CD4-positive, alpha-beta T cell treated with Interleukin-10 for 1 hour (primary cell): ENCODE data around the gene CDT1.
"Not testable (repeated sequence)": the region's sequence is repeated elsewhere in the genome, so short reads cannot be mapped to it uniquely, and the experiment has no call there.

Experiments
- DNase-seq: peaks from one replicate; pipeline ENCODE4 v3.0.0-alpha.2; 2020

CDT1 gene

GRCh38 chr16:88820385-88821025 lies 16.9 kb downstream of the CDT1 start:
- no peak for DNase-seq

- no peak for DNase-seq
These were observed 17.7 kb downstream of the CDT1 start for GRCh38 chr16:88821168-88821850.

- DNase-seq, result no peak
These were observed 18.9 kb downstream of the CDT1 start for GRCh38 chr16:88822281-88823040.

- not testable (repeated sequence) for DNase-seq
These were observed 20.1 kb downstream of the CDT1 start for GRCh38 chr16:88823646-88824045.

GRCh38 chr16:88824256-88825077 lies 20.9 kb downstream of the CDT1 start:
- no peak for DNase-seq

GRCh38 chr16:88825146-88825545 lies 21.6 kb downstream of the CDT1 start:
- DNase-seq, result no peak

- DNase-seq, result no peak
These were observed 22.7 kb downstream of the CDT1 start for GRCh38 chr16:88826070-88826840.

- no peak for DNase-seq
These were observed 24.1 kb downstream of the CDT1 start for GRCh38 chr16:88827727-88828126.

GRCh38 chr16:88828711-88829110 lies 25.1 kb downstream of the CDT1 start:
- DNase-seq, result no peak

- DNase-seq, result no peak
These were observed 26.7 kb downstream of the CDT1 start for GRCh38 chr16:88830258-88830657.

- no peak for DNase-seq
These were observed 27.2 kb downstream of the CDT1 start for GRCh38 chr16:88830783-88831182.

- no peak for DNase-seq
These were observed 28.2 kb downstream of the CDT1 start for GRCh38 chr16:88831838-88832237.

- DNase-seq, result no peak
These were observed 29.5 kb downstream of the CDT1 start for GRCh38 chr16:88833086-88833485.

GRCh38 chr16:88834670-88835069 lies 31.1 kb downstream of the CDT1 start:
- no peak for DNase-seq

GRCh38 chr16:88835383-88835782 lies 31.8 kb downstream of the CDT1 start:
- DNase-seq, result no peak

- DNase-seq, result no peak
These were observed 32.2 kb downstream of the CDT1 start for GRCh38 chr16:88835818-88836217.

- no peak for DNase-seq
These were observed 33.2 kb downstream of the CDT1 start for GRCh38 chr16:88836791-88837190.

- DNase-seq, result no peak
These were observed 34.2 kb downstream of the CDT1 start for GRCh38 chr16:88837806-88838205.

GRCh38 chr16:88838566-88838965 lies 35.0 kb downstream of the CDT1 start:
- no peak for DNase-seq

- DNase-seq, result no peak
These were observed 35.5 kb downstream of the CDT1 start for GRCh38 chr16:88839026-88839529.

GRCh38 chr16:88839745-88840599 lies 36.4 kb downstream of the CDT1 start:
- DNase-seq, result no peak
